IPS-NIHi7 (cell line): Measurements from ENCODE around the gene C6orf136.
A peak's percentile ranks its signal among the peaks of the same experiment; 100 is the strongest.

Experiments used
- DNase-seq: peaks from one replicate; pipeline ENCODE4 v3.0.0; 2012; ENCODE audit warnings: mixed read lengths; ENCODE audit errors: extremely low spot score

Gene C6orf136

GRCh38 chr6:30646450-30647241 lies at the start of gene C6orf136:
C6orf136 (plus strand) TSS chr6:30647133; CDS start chr6:30647232, 99 bp downstream.
- peak; percentile 97 for DNase-seq

- peak; percentile 83 for DNase-seq
Observed at GRCh38 chr6:30597315-30598144, 49.4 kb upstream of the C6orf136 start.

GRCh38 chr6:30598912-30599624 lies 47.9 kb upstream of the C6orf136 start:
- no peak for DNase-seq

GRCh38 chr6:30599625-30600324 lies 47.2 kb upstream of the C6orf136 start:
- DNase-seq = no peak

- DNase-seq = no peak
Observed at GRCh38 chr6:30600451-30600961, 46.4 kb upstream of the C6orf136 start.

GRCh38 chr6:30601436-30601814 lies 45.5 kb upstream of the C6orf136 start:
- DNase-seq = no peak

GRCh38 chr6:30601815-30602641 lies 44.9 kb upstream of the C6orf136 start:
- DNase-seq = no peak

- no peak for DNase-seq
Observed at GRCh38 chr6:30603961-30604360, 43.0 kb upstream of the C6orf136 start.

- DNase-seq = no peak
Observed at GRCh38 chr6:30610065-30610464, 36.9 kb upstream of the C6orf136 start.

- DNase-seq = no peak
Observed at GRCh38 chr6:30611150-30611855, 35.6 kb upstream of the C6orf136 start.

GRCh38 chr6:30611856-30612194 lies 35.1 kb upstream of the C6orf136 start:
- no peak for DNase-seq

GRCh38 chr6:30612213-30612612 lies 34.7 kb upstream of the C6orf136 start:
- DNase-seq = no peak

- DNase-seq = no peak
Observed at GRCh38 chr6:30612687-30613248, 34.2 kb upstream of the C6orf136 start.

- DNase-seq = no peak
Observed at GRCh38 chr6:30613251-30614043, 33.5 kb upstream of the C6orf136 start.

- DNase-seq = no peak
Observed at GRCh38 chr6:30614044-30614842, 32.7 kb upstream of the C6orf136 start.

- DNase-seq = peak; percentile 81
Observed at GRCh38 chr6:30614843-30615218, 32.1 kb upstream of the C6orf136 start.

- peak; percentile 55 for DNase-seq
Observed at GRCh38 chr6:30615219-30615957, 31.5 kb upstream of the C6orf136 start.
